ENCODE results near the gene GDA. TPM values are rescaled to one million over a fixed set of nuclear protein-coding genes. Genes with fewer than 3 reads are reported as not detected.
A peak's percentile ranks its signal among the peaks of the same experiment; 100 is the strongest.

Gene GDA
- total RNA-seq, 2 experiments from 2014 or later: not detected

DNA sequence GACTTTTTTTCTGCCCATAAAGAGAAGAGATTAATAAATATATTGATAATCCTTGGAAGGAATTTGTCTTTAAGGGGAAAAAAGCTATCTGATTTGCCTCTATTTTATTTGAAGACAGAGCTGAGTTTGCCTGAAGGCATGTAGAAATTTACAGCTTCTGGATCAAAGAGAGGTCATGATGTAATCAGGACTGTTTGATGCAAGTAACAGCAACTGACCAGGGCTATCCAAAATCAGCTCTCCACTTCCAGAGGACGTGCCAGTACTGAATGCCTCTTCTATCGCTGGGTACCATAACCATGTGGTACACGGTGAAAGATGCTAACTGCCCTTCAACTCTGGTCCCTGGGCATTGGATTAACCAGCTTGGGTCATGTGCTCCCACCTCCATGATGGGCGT lies 125.2 kb downstream of the GDA start:
- Mint-ChIP-seq H3K4me3 (no peak overlapping the region), H3K27me3 (no peaks in the 10 kb centered on the region), H3K9me3 (no peaks in the 10 kb centered on the region), H3K36me3 (ENCODE audit: low read depth) (no peaks in the 10 kb centered on the region), H3K27ac (no peak overlapping the region), H3K4me1 (ENCODE audit: low read depth) (no peaks in the 10 kb centered on the region)
- ATAC-seq (no peak), DNase-seq (no peak)
- no peak for TF ChIP-seq CTCF (IDR thresholded peaks at IDR 0.05)
- ChIA-PET POLR2A (interaction anchor here (1.0 kb wide), 2 partner anchors 27 to 91 kb away, joined by 3 to 4 read pairs; partner anchors contain the start of gene ZFAND5), CTCF (interaction anchor here (1.3 to 4.4 kb wide), 4 partner anchors 9 to 318 kb away, joined by 3 to 32 read pairs (median 4); no protein-coding TSS in a partner anchor)
- intact Hi-C loops (cut with micrococcal nuclease): loop anchor here (10.0 kb wide), 1 partner anchor 470 kb away; no protein-coding TSS in a partner anchor

GRCh38 chr9:72274916-72275315 lies 125.7 kb downstream of the GDA start:
- intact Hi-C loops (cut with micrococcal nuclease): loop anchor here (10.0 kb wide), 1 partner anchor 470 kb away; no protein-coding TSS in a partner anchor
- H3K27me3 Mint-ChIP-seq: no peaks in the 10 kb centered on the region
- no peak for DNase-seq
- ChIA-PET POLR2A (interaction anchor here (1.0 kb wide), 1 partner anchor 27 kb away, joined by 4 read pairs; no protein-coding TSS in a partner anchor), CTCF (interaction anchor here (1.3 to 4.4 kb wide), 5 partner anchors 8 to 547 kb away, joined by 3 to 32 read pairs (median 4); no protein-coding TSS in a partner anchor)
- H3K4me3 Mint-ChIP-seq: no peak overlapping the region
- H3K9me3 Mint-ChIP-seq: no peaks in the 10 kb centered on the region
- H3K36me3 Mint-ChIP-seq (ENCODE audit: low read depth): no peaks in the 10 kb centered on the region
- H3K27ac Mint-ChIP-seq: no peak overlapping the region
- TF ChIP-seq CTCF (IDR thresholded peaks at IDR 0.05): no peak
- ATAC-seq: no peak
- H3K4me1 Mint-ChIP-seq (ENCODE audit: low read depth): no peaks in the 10 kb centered on the region

DNA sequence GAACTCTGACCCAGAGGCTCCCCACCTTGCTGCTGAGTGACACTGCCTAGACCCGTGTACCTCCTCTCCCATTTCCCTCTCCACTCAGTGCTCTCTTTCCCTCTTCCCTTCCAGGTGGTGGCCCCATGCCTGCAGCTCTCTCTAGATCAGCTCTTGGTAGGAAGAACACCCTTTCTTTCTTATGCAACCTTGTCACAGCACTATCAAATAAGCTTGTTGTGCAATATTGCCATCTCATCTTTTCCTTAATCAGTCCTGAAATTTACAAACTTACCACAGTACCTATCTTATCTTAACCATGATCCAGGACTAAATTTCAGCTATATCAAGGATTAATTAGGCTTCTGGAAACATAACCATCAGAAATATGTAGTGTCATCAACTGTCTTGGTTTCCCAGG lies 127.2 kb downstream of the GDA start:
- CTCF ChIA-PET: interaction anchor here (1.5 to 4.4 kb wide), 2 partner anchors 237 to 546 kb away, joined by 4 to 32 read pairs; no protein-coding TSS in a partner anchor

DNA sequence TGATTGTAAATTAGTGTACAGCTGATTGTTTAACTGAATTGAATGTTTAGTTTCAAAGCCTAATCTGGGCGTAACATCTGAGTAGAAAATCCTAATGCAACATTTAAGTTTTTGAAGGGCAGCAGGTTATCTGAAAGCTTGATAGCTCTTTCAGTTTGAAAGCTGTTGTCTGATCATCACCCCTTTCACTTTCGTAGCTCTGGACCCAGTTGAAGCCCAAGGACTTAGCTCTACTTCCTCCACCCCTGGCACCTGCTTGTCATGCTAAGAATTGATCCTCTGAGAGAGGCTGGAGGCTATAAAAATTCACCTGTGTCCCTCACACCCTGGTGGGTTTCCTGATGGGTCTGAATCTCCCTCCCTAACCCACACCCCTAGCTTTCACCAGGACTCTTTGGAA lies 129.7 kb downstream of the GDA start:
- Mint-ChIP-seq H3K4me3 (no peak overlapping the region), H3K27ac (no peak overlapping the region), H3K4me1 (ENCODE audit: low read depth) (no peaks in the 10 kb centered on the region), H3K9me3 (no peaks in the 10 kb centered on the region), H3K27me3 (no peaks in the 10 kb centered on the region), H3K36me3 (ENCODE audit: low read depth) (no peaks in the 10 kb centered on the region)
- intact Hi-C loops (cut with micrococcal nuclease): loop anchor here (10.0 kb wide), 1 partner anchor 474 kb away; no protein-coding TSS in a partner anchor
- POLR2A ChIA-PET: no interaction called here
- no peak for ATAC-seq
- DNase-seq: no peak
- CTCF ChIA-PET: interaction anchor here (0.5 to 6.9 kb wide), 13 partner anchors 9 to 743 kb away, joined by 3 to 73 read pairs (median 3); no protein-coding TSS in a partner anchor
- no peak for TF ChIP-seq CTCF (IDR thresholded peaks at IDR 0.05)

More for the DNA sequence above, 127.2 kb downstream of the GDA start:
- no peaks in the 10 kb centered on the region for H3K27me3 Mint-ChIP-seq
- no peaks in the 10 kb centered on the region for H3K36me3 Mint-ChIP-seq (ENCODE audit: low read depth)
- no peak overlapping the region for H3K4me3 Mint-ChIP-seq
- no peak for TF ChIP-seq CTCF (IDR thresholded peaks at IDR 0.05)
- no peaks in the 10 kb centered on the region for H3K9me3 Mint-ChIP-seq
- ATAC-seq (no peak), DNase-seq (no peak)
- POLR2A ChIA-PET: no interaction called here
- H3K4me1 Mint-ChIP-seq (ENCODE audit: low read depth): no peaks in the 10 kb centered on the region
- H3K27ac Mint-ChIP-seq: no peak overlapping the region
- intact Hi-C loops (cut with micrococcal nuclease): loop anchor here (10.0 kb wide), 1 partner anchor 472 kb away; no protein-coding TSS in a partner anchor

DNA sequence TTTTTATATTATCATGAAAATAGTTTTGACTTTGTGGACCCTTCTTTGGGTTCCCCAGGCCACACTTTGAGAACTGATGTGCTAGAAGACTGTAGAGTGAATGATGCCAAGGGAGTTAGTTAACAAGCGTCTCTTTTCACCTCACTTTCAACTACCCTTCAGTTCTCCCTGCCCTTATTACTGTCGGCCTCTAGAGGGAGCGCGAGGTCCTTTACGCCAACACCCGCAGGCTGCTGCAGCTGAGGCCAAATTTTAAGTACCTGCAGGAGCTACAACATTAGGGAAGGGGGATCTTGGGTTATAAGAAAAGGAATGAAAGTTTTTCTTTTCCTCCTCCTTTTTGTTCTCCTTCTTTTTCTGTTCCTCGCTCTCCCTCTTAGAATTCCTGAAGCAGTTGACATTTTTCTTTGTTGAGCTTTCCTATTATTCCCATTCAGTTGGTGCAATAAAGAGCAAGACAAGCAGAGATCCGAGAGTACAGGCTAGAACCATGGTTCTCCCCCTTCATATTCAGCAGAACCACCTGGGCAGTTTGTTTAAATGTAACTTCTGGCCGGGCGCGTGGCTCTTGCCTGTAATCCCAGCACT lies 131.8 kb downstream of the GDA start:
- Mint-ChIP-seq H3K4me1 (ENCODE audit: low read depth) (no peaks in the 10 kb centered on the region), H3K27ac (no peak overlapping the region), H3K9me3 (no peaks in the 10 kb centered on the region), H3K4me3 (no peak overlapping the region), H3K27me3 (no peaks in the 10 kb centered on the region), H3K36me3 (ENCODE audit: low read depth) (no peaks in the 10 kb centered on the region)
- ChIA-PET CTCF (interaction anchor here (0.6 to 6.9 kb wide), 64 partner anchors 9 to 818 kb away, joined by 3 to 73 read pairs (median 4); no protein-coding TSS in a partner anchor), POLR2A (interaction anchor here (0.6 kb wide), 1 partner anchor 27 kb away, joined by 5 read pairs; no protein-coding TSS in a partner anchor)
- peak; percentile 81 for DNase-seq
- peak; percentile 77 for ATAC-seq
- intact Hi-C loops (cut with micrococcal nuclease): loop anchor here (2.0 to 10.0 kb wide), 2 partner anchors 312 to 544 kb away; no protein-coding TSS in a partner anchor
- TF ChIP-seq CTCF (IDR thresholded peaks at IDR 0.05): peak; percentile 91
